Colonic mucosa (tissue), 4 donors: ENCODE data around the gene AMN. TPM values are rescaled to one million over a fixed set of nuclear protein-coding genes. Genes with fewer than 3 reads are reported as not detected.
A peak's percentile ranks its signal among the peaks of the same experiment; 100 is the strongest.

Source experiments
- DNase-seq: peaks from one replicate; pipeline ENCODE4 v3.0.0-alpha.2; 2020
- H3K27ac ChIP-seq: fragments of 200-600 bp; one replicate; pipeline ENCODE4 v1.8.0; 2021
- H3K27me3 ChIP-seq: fragments of 200-600 bp; one replicate; pipeline ENCODE4 v1.8.0; 2021
- H3K36me3 ChIP-seq: fragments of 200-600 bp; one replicate; pipeline ENCODE4 v1.8.0; 2021
- H3K4me1 ChIP-seq: fragments of 200-600 bp; one replicate; pipeline ENCODE4 v1.8.0; 2021; ENCODE audit warnings: mild to moderate bottlenecking
- H3K4me3 ChIP-seq: fragments of 200-600 bp; one replicate; pipeline ENCODE4 v1.8.0; 2021
- H3K9ac ChIP-seq, 2 donors: one replicate each; pipeline ENCODE4 v1.7.0; 2013; ENCODE audit warnings: control low read depth in 2 of 2, low read depth in 2 of 2, low read length in 2 of 2
- H3K9me3 ChIP-seq: fragments of 200-600 bp; one replicate; pipeline ENCODE4 v1.8.0; 2021
- CTCF ChIP-seq: fragments of 200-600 bp; IDR thresholded peaks from one replicate; pipeline ENCODE4 v1.8.0; 2022; ENCODE audit warnings: antibody characterized with exemption, mild to moderate bottlenecking
- intact Hi-C: fragments of 100-400 bp; cut with DNase I; formaldehyde crosslinking; loops from one replicate; pipeline ENCODE4 v1.14.1; 2022
- total RNA-seq, 2 donors: library from RNA; stranded (reverse); fragmentation: NEBNext Ultra II Directional in 1 of 2; extraction: Animal tissue kit (Norgen Biotek cat#: 25700) in 1 of 2; gene quantifications; one replicate each; pipeline ENCODE4 v1.2.1, GENCODE V29; 2021
- donor health status: healthy.
- donor health status: DM: no; HTN: no; CAD: no.
- donor health status: DM: no; HTN: no; CAD: no.

Gene AMN
- total RNA-seq, 2 donors from 2014 or later, result 186 to 239 TPM

- intact Hi-C loops, result no loop called here
- H3K4me1 ChIP-seq, result no peaks in the 10 kb centered on the region
- H3K4me3 ChIP-seq, result no peak overlapping the region
- no peak overlapping the region for H3K27ac ChIP-seq
- no peak overlapping the region for H3K9ac ChIP-seq
- no peaks in the 10 kb centered on the region for H3K27me3 ChIP-seq
- no peak for DNase-seq
- no peak for TF ChIP-seq CTCF
- H3K36me3 ChIP-seq, result peaks cover 6% of the 10 kb centered on the region
- no peaks in the 10 kb centered on the region for H3K9me3 ChIP-seq
Observed at GRCh38 chr14:102939329-102939728, 16.9 kb downstream of the AMN start.

- H3K4me1 ChIP-seq, result no peaks in the 10 kb centered on the region
- intact Hi-C loops, result no loop called here
- peaks cover 11% of the 10 kb centered on the region for H3K36me3 ChIP-seq
- H3K9me3 ChIP-seq, result no peaks in the 10 kb centered on the region
- no peak for TF ChIP-seq CTCF
- H3K4me3 ChIP-seq, result no peak overlapping the region
- DNase-seq, result peak; percentile 69
- no peak overlapping the region for H3K27ac ChIP-seq
- no peaks in the 10 kb centered on the region for H3K27me3 ChIP-seq
- no peak overlapping the region for H3K9ac ChIP-seq
Observed at GRCh38 chr14:102939820-102940561, 17.5 kb downstream of the AMN start.

GRCh38 chr14:102940729-102941362 lies 18.4 kb downstream of the AMN start:
- DNase-seq, result no peak
- H3K4me1 ChIP-seq, result no peaks in the 10 kb centered on the region
- H3K36me3 ChIP-seq, result peaks cover 11% of the 10 kb centered on the region
- intact Hi-C loops, result no loop called here
- H3K9me3 ChIP-seq, result no peaks in the 10 kb centered on the region
- H3K27me3 ChIP-seq, result no peaks in the 10 kb centered on the region
- H3K27ac ChIP-seq, result no peak overlapping the region
- no peak overlapping the region for H3K4me3 ChIP-seq
- no peak overlapping the region for H3K9ac ChIP-seq
- TF ChIP-seq CTCF, result no peak

- Histone ChIP-seq H3K9me3 (no peaks in the 10 kb centered on the region), H3K9ac (no peak overlapping the region), H3K27me3 (no peaks in the 10 kb centered on the region), H3K27ac (no peak overlapping the region), H3K36me3 (peaks cover 11% of the 10 kb centered on the region), H3K4me1 (no peaks in the 10 kb centered on the region), H3K4me3 (no peak overlapping the region)
- intact Hi-C loops, result no loop called here
- TF ChIP-seq CTCF, result no peak
- DNase-seq, result no peak
Observed at GRCh38 chr14:102941419-102942011, 19.1 kb downstream of the AMN start.

- no peaks in the 10 kb centered on the region for H3K4me1 ChIP-seq
- no peak for DNase-seq
- H3K27ac ChIP-seq, result no peak overlapping the region
- no peaks in the 10 kb centered on the region for H3K9me3 ChIP-seq
- H3K9ac ChIP-seq, result no peak overlapping the region
- no peaks in the 10 kb centered on the region for H3K27me3 ChIP-seq
- TF ChIP-seq CTCF, result no peak
- H3K36me3 ChIP-seq, result peaks cover 11% of the 10 kb centered on the region
- no peak overlapping the region for H3K4me3 ChIP-seq
- intact Hi-C loops, result no loop called here
Observed at GRCh38 chr14:102942069-102942468, 19.6 kb downstream of the AMN start.
